GF-D8 (cell line): ENCODE data around the gene MSH2.
"Not testable (repeated sequence)": the region's sequence is repeated elsewhere in the genome, so short reads cannot be mapped to it uniquely, and the experiment has no call there.

ENCODE experiments used
- DNase-seq: peaks from one replicate; lab custom pipeline; 2025; lab: John Stamatoyannopoulos, UW

The MSH2 gene

DNA sequence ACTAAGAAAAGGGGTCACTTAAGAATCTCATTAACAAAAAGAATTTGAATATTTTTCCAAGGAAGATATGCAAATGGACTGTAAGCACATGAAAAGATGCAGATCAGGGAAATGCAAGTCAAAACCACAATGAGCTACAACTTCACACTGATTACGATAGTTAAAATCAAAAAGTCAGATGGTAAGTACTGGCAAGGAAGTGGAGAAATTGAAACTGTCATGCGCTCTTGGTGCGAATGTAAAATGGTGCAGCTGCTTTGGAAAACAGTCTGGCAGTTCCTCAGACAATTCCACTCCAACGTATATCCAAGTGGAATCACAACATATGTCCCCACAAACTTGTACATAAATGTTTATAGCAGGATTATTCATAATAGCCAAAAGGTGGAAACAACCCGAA lies 81.4 kb downstream of the MSH2 start:
- DNase-seq, result no peak

DNA sequence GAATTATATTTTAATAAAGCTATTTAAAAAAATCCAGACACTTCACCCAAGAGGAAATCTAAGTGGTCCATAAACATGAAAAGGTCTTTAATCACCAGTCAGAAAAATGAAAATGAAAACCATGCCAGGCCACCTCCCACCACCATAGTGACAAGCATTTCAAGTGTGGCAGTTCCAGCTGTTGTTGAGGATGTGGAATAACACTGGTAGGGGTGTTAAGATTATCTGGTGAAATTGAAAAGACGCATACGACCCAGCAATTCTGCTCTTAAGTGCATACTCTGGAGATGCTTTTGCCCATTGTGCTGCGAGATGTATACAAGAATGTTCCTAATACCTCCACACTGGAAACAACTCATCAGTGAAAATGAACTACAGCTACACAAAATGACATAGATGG lies 82.2 kb downstream of the MSH2 start:
- DNase-seq, result no peak

DNA sequence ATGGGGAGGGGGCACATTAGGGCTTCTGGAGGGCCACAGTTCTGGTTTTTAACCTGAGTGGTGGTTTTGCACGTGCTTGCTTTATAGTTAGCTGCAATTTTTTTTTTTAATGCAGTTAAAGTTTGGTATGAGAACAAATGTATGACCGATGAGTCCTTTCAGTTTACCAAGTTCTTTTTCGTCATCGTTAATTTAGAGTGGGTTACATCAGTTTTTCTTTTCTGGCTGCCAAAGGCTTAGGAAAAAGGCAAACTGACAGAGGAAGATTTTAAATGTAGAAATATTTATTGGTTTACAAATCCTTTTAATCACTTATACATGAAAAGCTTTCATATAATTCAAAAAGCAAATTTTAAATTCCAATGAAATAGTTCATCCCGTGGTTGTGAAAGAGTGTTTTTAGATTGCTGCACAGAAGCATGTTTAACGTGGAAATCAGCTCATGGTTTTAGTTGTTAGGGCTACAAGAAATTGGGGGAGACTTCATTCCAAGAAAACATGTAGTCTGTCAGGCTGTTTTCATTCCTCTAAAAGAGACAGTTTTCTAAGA lies 82.9 kb downstream of the MSH2 start:
- no peak for DNase-seq

GRCh38 chr2:47486841-47487497 lies 84.0 kb downstream of the MSH2 start:
- peak; percentile 74 for DNase-seq

DNA sequence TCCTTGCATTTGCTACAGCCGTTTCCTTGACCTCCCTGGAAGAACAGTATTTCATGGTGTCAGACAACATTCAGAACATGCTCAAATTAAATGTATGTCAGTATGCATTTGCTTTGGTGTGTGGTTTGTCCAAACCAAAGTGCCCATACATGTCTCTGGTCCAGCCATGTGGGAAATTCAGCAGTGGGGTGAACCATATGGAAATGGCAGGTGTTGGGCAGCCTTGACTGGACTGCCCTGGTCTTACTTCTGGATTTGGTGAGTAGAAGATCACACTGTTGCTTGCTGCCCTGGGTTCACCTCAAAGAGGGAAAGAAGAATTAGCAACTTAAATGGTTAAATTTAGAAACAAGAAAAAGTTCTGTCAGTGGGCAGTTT lies 84.5 kb downstream of the MSH2 start:
- DNase-seq, result no peak

DNA sequence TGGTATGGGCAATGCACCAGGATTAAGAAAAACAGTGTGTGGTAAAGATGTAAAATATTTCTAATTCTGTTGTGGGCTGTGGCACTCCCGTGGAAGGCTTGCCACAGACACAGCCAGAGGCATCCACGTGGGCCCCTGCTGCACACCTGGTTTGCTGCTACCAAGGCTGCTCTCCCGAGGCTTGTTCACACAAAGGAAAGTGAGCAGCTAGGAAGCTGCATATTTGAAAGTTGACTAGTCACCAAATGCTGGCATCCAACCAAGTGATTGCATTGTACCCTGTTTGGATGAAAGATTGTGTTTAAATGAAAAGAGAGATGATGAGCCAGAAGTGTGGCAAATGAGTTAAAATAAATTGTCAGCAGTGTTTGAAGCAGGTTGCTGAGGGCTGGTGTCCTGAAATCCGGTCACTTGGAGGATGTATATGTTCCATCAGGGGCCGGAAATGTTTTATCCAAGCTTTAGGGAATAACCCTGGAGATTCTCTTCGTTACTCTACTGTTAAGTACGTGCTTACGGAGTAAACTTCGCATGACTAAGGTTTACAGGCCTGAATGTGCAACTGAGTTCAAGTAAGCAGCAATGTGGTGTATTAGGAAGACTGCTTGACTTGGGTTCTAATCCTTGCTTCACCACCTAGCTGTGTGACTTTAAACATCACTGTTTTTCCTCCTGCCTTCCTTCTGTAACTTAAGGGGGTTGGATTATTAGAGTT lies 86.1 kb downstream of the MSH2 start:
- no peak for DNase-seq

DNA sequence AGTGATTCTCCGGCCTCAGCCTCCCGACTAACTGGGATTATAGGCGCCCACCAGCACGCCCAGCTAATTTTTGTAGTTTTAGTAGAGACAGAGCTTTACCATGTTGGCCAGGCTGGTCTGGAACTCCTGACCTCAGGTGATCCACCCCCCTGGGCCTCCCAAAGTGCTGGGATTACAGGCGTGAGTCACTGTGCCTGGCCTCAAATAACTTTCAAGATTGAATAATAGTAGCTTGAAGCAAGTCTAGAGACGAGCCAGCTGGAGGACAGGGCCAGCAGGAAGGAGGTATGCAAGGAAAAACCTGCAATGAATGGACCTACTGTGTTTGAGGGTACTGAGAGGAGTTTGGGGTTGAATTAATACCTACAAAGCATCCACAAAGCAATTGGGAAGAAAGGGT lies 87.5 kb downstream of the MSH2 start:
- DNase-seq, result no peak

DNA sequence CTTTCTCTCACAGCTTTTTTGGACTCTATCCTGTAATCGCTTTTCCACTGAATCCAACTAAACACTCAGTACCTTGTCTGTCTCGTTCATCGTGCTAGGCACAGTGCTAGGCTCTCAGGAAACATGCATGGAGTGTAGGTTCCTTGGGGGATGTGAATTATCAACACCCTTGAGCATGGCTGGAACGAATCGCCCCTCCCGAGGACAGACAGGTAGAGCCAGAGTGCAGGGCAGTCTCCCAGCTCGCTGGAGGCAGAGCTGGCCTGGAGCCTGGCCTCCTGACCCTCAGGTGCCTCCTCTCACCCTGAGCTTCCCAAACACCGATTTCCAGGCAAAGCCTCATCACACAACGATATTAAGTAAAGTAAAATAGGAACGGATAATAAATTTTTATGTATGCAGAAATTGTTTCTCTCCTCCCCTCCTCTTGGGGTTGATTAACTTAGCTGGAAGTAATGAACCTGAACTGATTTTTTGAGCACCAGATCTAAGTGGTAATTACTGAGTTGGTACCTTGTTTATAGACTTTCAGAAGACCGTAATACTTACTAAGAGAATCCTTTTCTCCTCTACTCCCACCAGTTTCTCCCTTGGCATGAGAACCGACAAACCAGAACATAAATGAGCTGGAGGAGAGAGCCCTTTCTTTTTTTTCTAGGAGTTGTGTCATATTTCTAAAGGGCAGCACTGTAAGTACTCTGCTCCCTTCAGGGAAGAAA lies 90.5 kb downstream of the MSH2 start:
- no peak for DNase-seq

DNA sequence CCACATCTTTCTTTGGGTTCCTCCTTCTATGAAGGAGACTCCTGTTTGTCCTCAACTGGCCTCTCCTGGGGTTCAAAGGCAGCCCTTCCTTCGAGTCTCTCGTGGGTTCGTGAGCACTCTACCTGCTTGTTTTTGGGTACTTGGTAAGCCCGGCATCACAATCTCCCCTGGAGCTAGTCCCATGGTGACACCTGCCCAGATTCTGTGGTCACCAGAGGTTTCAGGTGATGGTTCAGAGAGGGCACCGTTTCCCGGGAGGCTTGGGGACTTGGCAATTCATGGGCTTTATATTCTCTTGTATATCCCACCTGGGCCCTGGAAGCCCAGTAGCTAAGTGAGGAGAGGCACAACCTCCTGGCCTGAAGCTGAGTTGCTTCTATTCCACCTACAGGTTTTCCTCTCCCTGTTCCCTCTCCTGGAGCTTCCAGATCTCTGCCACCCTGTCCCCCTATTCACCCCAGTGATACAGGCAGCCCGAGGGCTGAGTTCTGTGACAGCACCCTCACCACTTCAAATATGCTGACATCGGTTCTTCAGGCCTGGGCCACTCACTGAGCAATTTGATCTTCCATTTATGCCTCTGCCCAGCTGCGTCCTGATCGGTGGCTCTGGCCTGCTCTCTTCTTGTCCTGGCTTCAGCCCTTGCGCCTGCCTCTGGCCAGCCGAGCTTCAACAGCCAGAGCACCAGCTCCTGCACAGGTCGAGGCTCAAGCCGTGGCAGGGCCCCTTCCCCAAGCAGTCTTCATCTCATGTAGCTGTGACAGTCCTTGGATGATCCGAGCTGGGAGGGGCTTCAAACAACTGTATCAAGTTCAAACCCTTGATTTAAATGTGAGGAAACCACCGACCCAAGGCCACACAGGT lies 91.5 kb downstream of the MSH2 start:
- DNase-seq, result no peak

- no peak for DNase-seq
These were observed 95.0 kb downstream of the MSH2 start for GRCh38 chr2:47497843-47498460.

DNA sequence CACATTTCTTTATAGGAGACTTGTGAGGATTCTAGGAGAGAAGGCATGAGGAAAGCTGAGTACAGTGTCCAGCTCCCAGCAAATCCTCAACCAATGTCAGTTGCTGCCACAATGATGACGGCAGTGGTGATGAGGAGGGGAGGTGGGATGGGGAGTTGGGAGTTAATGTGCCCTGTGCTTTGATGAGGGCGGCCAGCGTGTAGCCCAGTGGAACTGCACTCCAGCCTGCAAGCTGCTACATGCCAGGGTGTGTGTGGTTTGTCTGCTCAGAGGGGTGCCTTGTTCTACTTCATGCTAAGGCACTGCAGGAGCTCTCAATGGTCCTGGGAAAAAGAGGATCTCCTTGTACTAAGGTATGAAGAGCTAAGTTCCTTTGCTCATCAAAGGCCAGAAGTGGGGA lies 96.1 kb downstream of the MSH2 start:
- no peak for DNase-seq

DNA sequence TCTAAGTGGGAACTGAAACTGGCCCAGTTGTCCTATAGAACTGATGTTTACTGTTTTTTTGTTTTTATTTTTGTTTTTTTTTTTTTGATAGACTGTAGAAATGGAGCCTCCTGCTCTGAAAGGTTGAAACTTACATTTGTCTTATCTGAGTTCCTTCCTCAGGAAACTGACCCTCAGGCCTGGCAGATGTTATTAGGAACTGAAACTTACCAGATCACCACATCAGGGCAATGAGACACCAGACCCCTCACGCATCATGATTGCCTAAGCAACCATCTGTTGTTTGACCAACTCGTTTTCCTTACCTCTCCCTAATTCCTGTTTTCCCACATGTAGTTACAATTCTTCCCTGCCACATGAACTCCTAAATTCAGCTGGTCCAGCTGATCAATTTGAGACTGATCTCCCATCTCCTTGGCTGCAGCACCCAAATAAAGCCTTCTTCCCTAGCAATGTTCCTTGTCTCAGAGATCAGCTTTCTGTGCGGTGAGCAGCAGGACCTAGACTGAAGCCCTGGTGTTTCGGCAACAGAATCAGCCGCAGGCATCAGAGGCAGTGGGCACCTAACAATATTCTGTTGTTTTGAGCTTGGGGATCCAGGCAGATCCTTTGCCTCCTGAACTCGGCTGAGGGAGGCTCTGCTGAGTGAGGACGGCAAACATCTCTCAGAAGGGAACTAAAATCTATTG lies 96.8 kb downstream of the MSH2 start:
- no peak for DNase-seq

- DNase-seq, result no peak
These were observed 98.6 kb downstream of the MSH2 start for GRCh38 chr2:47501374-47502200.

DNA sequence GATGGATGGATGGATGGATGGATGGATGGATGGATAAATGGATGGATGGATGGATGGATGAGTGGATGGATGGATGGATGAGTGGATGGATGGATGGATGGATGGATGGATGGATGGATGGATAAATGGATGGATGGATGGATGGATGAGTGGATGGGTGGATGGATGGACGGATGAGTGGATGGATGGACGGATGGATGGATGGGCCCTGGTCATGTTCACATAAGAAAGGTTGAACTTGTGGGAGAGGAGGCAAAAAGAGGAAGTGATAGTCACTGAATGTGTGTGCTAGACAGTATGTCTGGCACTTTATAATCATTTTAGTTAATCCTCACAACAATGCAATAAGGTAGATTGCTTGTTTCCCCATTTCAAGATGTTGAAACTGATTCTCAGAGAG lies 99.5 kb downstream of the MSH2 start:
- DNase-seq, result not testable (repeated sequence)

GRCh38 chr2:47503481-47504070 lies 100.6 kb downstream of the MSH2 start:
- DNase-seq, result no peak

DNA sequence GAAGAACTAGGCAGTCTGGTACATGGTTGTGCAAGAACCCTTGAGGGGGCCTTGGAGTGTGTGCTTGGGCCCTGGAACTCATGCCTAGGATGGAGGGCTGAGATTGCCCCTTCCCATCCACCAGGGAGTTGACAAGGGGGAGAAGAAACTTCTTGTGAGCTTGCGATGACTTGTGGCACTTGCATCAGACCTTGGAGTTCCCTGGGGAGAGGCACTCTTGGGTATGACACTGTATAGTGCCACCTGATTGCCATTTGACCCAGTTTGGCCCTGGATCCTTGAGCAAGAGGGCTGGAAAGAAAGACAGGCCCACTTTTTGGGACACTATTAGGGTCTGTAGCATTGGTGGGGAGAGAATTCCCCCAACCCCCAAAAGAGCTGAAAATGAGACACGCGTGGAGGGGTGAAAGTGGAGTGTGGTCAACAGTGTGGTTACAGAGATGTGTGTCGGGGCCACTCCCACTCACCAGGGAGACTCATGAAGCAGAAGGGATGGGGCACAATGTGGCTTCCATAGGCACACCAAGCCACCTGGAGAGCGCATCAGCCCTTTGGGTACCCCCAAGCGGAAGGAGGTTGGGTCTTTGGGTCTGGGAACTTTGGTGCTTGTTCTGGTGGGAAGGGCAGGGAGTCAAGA lies 101.3 kb downstream of the MSH2 start:
- no peak for DNase-seq

GRCh38 chr2:47506024-47506423 lies 103.1 kb downstream of the MSH2 start:
- no peak for DNase-seq

GRCh38 chr2:47506436-47506835 lies 103.5 kb downstream of the MSH2 start:
- DNase-seq, result no peak

GRCh38 chr2:47508080-47508479 lies 105.1 kb downstream of the MSH2 start:
- DNase-seq, result no peak
